ENCODE data around the gene TLCD3B. TPM values are rescaled to one million over a fixed set of nuclear protein-coding genes. Genes with fewer than 3 reads are reported as not detected.

TLCD3B gene
- total and polyA plus RNA-seq, 4 donors = 0.05 to 0.65 TPM; not detected in 2

- no peak for DNase-seq (ENCODE audit: low spot score)
- Histone ChIP-seq H3K27ac (ENCODE audit: low read depth in 1 of 2, low read length in 2 of 2) (no peak overlapping the region), H3K4me1 (ENCODE audit: control insufficient read depth in 4 of 4, insufficient read depth in 4 of 4, low read length in 3 of 4) (peaks cover 0 to 9% (median 7%) of the 10 kb centered on the region in 4 donors), H3K9me3 (ENCODE audit: control insufficient read depth in 4 of 4, low read length in 3 of 4) (no peaks in the 10 kb centered on the region), H3K36me3 (ENCODE audit: control insufficient read depth in 4 of 4, insufficient read depth in 3 of 4, low read depth in 1 of 4, low read length in 3 of 4) (peaks cover 0 to 10% (median 3%) of the 10 kb centered on the region in 4 donors), H3K4me3 (ENCODE audit: low read depth in 1 of 3, low read length in 3 of 3) (no peak overlapping the region), H3K27me3 (ENCODE audit: control insufficient read depth in 4 of 4, insufficient read depth in 4 of 4, low read length in 3 of 4) (no peaks in the 10 kb centered on the region), H3K9ac (ENCODE audit: low read depth in 1 of 2, low read length in 2 of 2) (no peak overlapping the region)
- TF ChIP-seq FOXA2 (IDR thresholded peaks at IDR 0.05) (no peak), TAF1 (conservative IDR thresholded peaks at IDR 0.05) (no peak), MAX (IDR thresholded peaks at IDR 0.05) (no peak), FOXA1 (IDR thresholded peaks at IDR 0.05) (no peak), SP1 (IDR thresholded peaks at IDR 0.05) (no peak), EGR1 (IDR thresholded peaks at IDR 0.05; ENCODE audit: low read depth in 2 of 2) (no peak), HNF4A (conservative IDR thresholded peaks at IDR 0.05) (no peak), NR2F2 (IDR thresholded peaks at IDR 0.05) (no peak), RAD21 (IDR thresholded peaks at IDR 0.05) (no peak), RXRA (IDR thresholded peaks at IDR 0.05) (no peak), ATF3 (IDR thresholded peaks at IDR 0.05) (no peak), HNF4G (IDR thresholded peaks at IDR 0.05) (no peak)
- TF ChIP-seq, protein P1, sequence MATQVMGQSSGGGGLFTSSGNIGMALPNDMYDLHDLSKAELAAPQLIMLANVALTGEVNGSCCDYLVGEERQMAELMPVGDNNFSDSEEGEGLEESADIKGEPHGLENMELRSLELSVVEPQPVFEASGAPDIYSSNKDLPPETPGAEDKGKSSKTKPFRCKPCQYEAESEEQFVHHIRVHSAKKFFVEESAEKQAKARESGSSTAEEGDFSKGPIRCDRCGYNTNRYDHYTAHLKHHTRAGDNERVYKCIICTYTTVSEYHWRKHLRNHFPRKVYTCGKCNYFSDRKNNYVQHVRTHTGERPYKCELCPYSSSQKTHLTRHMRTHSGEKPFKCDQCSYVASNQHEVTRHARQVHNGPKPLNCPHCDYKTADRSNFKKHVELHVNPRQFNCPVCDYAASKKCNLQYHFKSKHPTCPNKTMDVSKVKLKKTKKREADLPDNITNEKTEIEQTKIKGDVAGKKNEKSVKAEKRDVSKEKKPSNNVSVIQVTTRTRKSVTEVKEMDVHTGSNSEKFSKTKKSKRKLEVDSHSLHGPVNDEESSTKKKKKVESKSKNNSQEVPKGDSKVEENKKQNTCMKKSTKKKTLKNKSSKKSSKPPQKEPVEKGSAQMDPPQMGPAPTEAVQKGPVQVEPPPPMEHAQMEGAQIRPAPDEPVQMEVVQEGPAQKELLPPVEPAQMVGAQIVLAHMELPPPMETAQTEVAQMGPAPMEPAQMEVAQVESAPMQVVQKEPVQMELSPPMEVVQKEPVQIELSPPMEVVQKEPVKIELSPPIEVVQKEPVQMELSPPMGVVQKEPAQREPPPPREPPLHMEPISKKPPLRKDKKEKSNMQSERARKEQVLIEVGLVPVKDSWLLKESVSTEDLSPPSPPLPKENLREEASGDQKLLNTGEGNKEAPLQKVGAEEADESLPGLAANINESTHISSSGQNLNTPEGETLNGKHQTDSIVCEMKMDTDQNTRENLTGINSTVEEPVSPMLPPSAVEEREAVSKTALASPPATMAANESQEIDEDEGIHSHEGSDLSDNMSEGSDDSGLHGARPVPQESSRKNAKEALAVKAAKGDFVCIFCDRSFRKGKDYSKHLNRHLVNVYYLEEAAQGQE (IDR thresholded peaks at IDR 0.05) = no peak
- TF ChIP-seq, protein P2, sequence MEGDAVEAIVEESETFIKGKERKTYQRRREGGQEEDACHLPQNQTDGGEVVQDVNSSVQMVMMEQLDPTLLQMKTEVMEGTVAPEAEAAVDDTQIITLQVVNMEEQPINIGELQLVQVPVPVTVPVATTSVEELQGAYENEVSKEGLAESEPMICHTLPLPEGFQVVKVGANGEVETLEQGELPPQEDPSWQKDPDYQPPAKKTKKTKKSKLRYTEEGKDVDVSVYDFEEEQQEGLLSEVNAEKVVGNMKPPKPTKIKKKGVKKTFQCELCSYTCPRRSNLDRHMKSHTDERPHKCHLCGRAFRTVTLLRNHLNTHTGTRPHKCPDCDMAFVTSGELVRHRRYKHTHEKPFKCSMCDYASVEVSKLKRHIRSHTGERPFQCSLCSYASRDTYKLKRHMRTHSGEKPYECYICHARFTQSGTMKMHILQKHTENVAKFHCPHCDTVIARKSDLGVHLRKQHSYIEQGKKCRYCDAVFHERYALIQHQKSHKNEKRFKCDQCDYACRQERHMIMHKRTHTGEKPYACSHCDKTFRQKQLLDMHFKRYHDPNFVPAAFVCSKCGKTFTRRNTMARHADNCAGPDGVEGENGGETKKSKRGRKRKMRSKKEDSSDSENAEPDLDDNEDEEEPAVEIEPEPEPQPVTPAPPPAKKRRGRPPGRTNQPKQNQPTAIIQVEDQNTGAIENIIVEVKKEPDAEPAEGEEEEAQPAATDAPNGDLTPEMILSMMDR (IDR thresholded peaks at IDR 0.05; ENCODE audit: low read depth, low read length, missing input control) = no peak
- 92% methylated on average over 33 of the region's 33 CpGs for WGBS
These were observed 30.1 kb downstream of the TLCD3B start for GRCh38 chr16:30000735-30001631.

DNA sequence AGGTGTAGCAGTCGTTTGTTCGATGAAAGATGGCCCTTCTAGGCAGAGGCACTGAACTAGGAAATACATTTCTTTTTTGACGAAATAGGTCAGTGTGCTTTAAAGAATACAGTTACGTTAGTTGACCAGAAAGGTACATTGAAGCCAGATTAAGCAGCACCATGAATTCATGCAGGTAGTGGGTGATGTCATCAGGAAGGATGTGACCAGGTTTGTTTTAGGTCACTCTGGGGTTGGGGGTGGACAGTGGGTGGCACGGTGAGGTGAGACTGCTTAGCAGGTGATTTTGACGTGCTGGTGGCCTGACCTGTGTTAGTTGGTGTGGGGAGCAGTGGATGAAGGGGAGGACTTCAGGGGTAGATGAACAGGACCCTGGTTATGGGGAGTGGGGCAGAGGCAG, 31.5 kb downstream of the TLCD3B start:
- TF ChIP-seq FOXA1 (IDR thresholded peaks at IDR 0.05) (no peak), ATF3 (IDR thresholded peaks at IDR 0.05) (no peak), GABPA (IDR thresholded peaks at IDR 0.05 in 1 of 2, conservative IDR thresholded peaks at IDR 0.05 in 1 of 2) (no peak), TAF1 (conservative IDR thresholded peaks at IDR 0.05) (no peak), HNF4G (IDR thresholded peaks at IDR 0.05) (no peak), RXRA (IDR thresholded peaks at IDR 0.05) (no peak), SP1 (IDR thresholded peaks at IDR 0.05) (no peak), NR2F2 (IDR thresholded peaks at IDR 0.05) (no peak), JUND (IDR thresholded peaks at IDR 0.05) (no peak), FOXA2 (IDR thresholded peaks at IDR 0.05) (no peak), EGR1 (IDR thresholded peaks at IDR 0.05; ENCODE audit: low read depth in 2 of 2) (no peak), MAX (IDR thresholded peaks at IDR 0.05) (no peak)
- TF ChIP-seq, protein P2 (IDR thresholded peaks at IDR 0.05; ENCODE audit: low read depth, low read length, missing input control) = no peak
- TF ChIP-seq, protein P1 (IDR thresholded peaks at IDR 0.05) = no peak
- no peak overlapping the region for H3K4me3 ChIP-seq (ENCODE audit: low read depth in 1 of 3, low read length in 3 of 3)
- no peak overlapping the region for H3K9ac ChIP-seq (ENCODE audit: low read depth in 1 of 2, low read length in 2 of 2)
- no peak overlapping the region for H3K27ac ChIP-seq (ENCODE audit: low read depth in 1 of 2, low read length in 2 of 2)
- peaks cover 0 to 10% (median 2%) of the 10 kb centered on the region in 4 donors for H3K36me3 ChIP-seq (ENCODE audit: control insufficient read depth in 4 of 4, insufficient read depth in 3 of 4, low read depth in 1 of 4, low read length in 3 of 4)
- H3K9me3 ChIP-seq (ENCODE audit: control insufficient read depth in 4 of 4, low read length in 3 of 4) = no peaks in the 10 kb centered on the region
- no peak for DNase-seq (ENCODE audit: low spot score)
- no peaks in the 10 kb centered on the region for H3K27me3 ChIP-seq (ENCODE audit: control insufficient read depth in 4 of 4, insufficient read depth in 4 of 4, low read length in 3 of 4)
- WGBS = 95% methylated on average over 6 of the region's 6 CpGs
- peaks cover 0 to 17% (median 14%) of the 10 kb centered on the region in 4 donors for H3K4me1 ChIP-seq (ENCODE audit: control insufficient read depth in 4 of 4, insufficient read depth in 4 of 4, low read length in 3 of 4)
